GM12872 (cell line): ENCODE data around the gene IP6K2.

ENCODE experiments used
- CTCF ChIP-seq: IDR thresholded peaks from 3 replicates; pipeline ENCODE4 v1.5.1; 2011; ENCODE audit warnings: low read depth, mild to moderate bottlenecking, low read length, moderate library complexity; ENCODE audit not compliant: insufficient read depth

The IP6K2 gene

GRCh38 chr3:48707157-48707556 is 9.9 kb downstream of the IP6K2 start:
- no peak for TF ChIP-seq CTCF

GRCh38 chr3:48702320-48702920 is 14.6 kb downstream of the IP6K2 start:
- no peak for TF ChIP-seq CTCF

GRCh38 chr3:48700731-48701405 is 16.2 kb downstream of the IP6K2 start:
- no peak for TF ChIP-seq CTCF

GRCh38 chr3:48698891-48699290 is 18.1 kb downstream of the IP6K2 start:
- TF ChIP-seq CTCF: no peak

- TF ChIP-seq CTCF: no peak
Measured at GRCh38 chr3:48697952-48698351, 19.1 kb downstream of the IP6K2 start.

GRCh38 chr3:48696601-48697000 is 20.4 kb downstream of the IP6K2 start:
- TF ChIP-seq CTCF: no peak

GRCh38 chr3:48696156-48696555 is 20.9 kb downstream of the IP6K2 start:
- TF ChIP-seq CTCF: no peak
